Upper lobe of right lung (tissue), 1 donor: ENCODE results near the gene RAB3A. TPM values are rescaled to one million over a fixed set of nuclear protein-coding genes. Genes with fewer than 3 reads are reported as not detected.
A peak's percentile ranks its signal among the peaks of the same experiment; 100 is the strongest.

Experiments used
- ATAC-seq: fragments of 200-7000 bp; cut with Tn5 transposase; one replicate; pipeline ENCODE4 v1.9.1; 2020; ENCODE audit warnings: mild to moderate bottlenecking, moderate library complexity
- DNase-seq: peaks from one replicate; pipeline ENCODE4 v3.0.0-alpha.2; 2020
- H3K27ac ChIP-seq: fragments of 200-600 bp; one replicate; pipeline ENCODE4 v1.8.0; 2022
- H3K27me3 ChIP-seq: fragments of 200-600 bp; one replicate; pipeline ENCODE4 v1.8.0; 2022; ENCODE audit warnings: mild to moderate bottlenecking
- H3K36me3 ChIP-seq: fragments of 200-600 bp; one replicate; pipeline ENCODE4 v1.8.0; 2022
- H3K4me1 ChIP-seq: fragments of 200-600 bp; one replicate; pipeline ENCODE4 v1.8.0; 2022
- H3K4me3 ChIP-seq: fragments of 200-600 bp; one replicate; pipeline ENCODE4 v1.8.0; 2022; ENCODE audit warnings: mild to moderate bottlenecking
- H3K9me3 ChIP-seq: fragments of 200-600 bp; one replicate; pipeline ENCODE4 v1.8.0; 2022
- intact Hi-C: fragments of 100-400 bp; cut with DNase I; formaldehyde crosslinking; loops from one replicate; pipeline ENCODE4 v1.11.0; 2022
- total RNA-seq: library from RNA; stranded (reverse); fragmentation: NEBNext Ultra II Directional; extraction: Animal tissue kit (Norgen Biotek cat#: 25700); gene quantifications from one replicate; pipeline ENCODE4 v1.2.1, GENCODE V29; 2021
- TF ChIP-seq, protein P1 (sequence below): fragments of 200-600 bp; IDR thresholded peaks from one replicate; pipeline ENCODE4 v1.8.0; 2022; ENCODE audit warnings: antibody characterized with exemption
- donor health status: DM: no; HTN: yes; CAD: no; lungs with severe emphysema.

RAB3A gene
- total RNA-seq, 1 donor from 2014 or later = 1.9 TPM

DNA sequence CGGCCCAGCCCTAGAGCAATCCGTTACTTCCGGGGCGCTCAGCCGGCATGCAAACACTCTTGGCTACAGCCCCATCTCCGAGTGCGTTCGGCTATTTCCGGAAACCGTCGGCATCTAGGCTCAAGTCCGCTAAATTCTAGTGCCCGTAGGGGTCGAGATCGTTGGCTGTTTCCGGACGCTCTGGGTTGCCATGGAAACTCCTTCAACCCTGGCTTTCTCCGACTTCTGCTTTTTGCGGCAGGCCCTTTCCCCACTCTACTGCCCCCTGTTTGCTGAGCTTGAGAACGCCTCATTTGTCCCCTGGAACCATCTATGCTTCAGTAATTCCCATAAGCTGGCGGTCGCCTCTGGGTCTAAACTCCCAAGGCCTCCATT, 51.4 kb downstream of the RAB3A start:
- H3K4me3 ChIP-seq = peak overlapping the region; percentile 81
- TF ChIP-seq, protein P1, sequence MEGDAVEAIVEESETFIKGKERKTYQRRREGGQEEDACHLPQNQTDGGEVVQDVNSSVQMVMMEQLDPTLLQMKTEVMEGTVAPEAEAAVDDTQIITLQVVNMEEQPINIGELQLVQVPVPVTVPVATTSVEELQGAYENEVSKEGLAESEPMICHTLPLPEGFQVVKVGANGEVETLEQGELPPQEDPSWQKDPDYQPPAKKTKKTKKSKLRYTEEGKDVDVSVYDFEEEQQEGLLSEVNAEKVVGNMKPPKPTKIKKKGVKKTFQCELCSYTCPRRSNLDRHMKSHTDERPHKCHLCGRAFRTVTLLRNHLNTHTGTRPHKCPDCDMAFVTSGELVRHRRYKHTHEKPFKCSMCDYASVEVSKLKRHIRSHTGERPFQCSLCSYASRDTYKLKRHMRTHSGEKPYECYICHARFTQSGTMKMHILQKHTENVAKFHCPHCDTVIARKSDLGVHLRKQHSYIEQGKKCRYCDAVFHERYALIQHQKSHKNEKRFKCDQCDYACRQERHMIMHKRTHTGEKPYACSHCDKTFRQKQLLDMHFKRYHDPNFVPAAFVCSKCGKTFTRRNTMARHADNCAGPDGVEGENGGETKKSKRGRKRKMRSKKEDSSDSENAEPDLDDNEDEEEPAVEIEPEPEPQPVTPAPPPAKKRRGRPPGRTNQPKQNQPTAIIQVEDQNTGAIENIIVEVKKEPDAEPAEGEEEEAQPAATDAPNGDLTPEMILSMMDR = peak; percentile 60
- H3K9me3 ChIP-seq = no peaks in the 10 kb centered on the region
- DNase-seq (peak; percentile 96), ATAC-seq (peak; percentile 68)
- intact Hi-C loops = no loop called here
- no peaks in the 10 kb centered on the region for H3K27me3 ChIP-seq
- H3K36me3 ChIP-seq = peaks cover 5% of the 10 kb centered on the region
- peaks cover 38% of the 10 kb centered on the region for H3K4me1 ChIP-seq
- peak overlapping the region; percentile 96 for H3K27ac ChIP-seq

DNA sequence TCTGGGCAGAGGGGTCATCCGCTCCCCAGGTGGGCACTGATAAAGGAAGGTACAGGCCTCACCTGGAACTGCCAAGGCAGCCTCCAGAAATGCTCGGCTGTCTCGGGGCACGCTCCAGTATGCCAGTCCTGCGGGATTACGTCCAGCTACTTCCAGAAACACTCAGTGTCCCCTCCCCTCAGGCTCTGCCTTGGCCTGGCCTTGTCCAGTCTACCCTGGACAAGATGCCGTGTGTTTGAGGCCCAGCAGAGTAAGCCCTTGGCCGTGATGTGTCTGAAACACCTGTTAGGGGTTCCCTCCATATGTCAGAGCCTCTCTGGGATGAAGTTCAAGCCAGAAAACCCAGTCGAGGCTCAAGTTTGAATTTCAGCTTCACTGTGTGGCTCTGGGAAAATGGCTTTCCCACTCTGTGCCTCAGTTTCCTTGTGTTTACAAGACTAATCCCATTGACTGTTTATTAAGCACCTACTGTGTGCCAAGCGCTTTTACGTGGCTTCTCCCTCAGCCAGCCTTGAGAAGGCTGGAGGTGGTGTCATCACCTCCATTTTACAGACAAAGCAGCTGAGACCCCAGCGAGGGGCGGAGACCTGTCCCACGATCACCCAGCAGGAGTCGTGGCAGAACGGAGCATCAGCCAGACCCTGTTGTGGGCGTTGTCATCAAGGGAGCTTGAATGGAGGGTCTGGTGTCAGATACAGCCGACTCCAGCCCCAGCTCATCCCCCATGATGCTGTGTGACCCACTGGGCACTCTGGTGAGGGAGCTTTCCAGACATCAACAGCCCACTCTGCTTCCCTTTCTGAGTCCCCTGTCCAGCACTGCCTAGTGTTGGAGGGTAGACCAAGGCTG, 52.8 kb downstream of the RAB3A start:
- Histone ChIP-seq H3K27me3 (no peaks in the 10 kb centered on the region), H3K4me3 (no peak overlapping the region), H3K4me1 (peaks cover 24% of the 10 kb centered on the region), H3K36me3 (peaks cover 13% of the 10 kb centered on the region), H3K27ac (no peak overlapping the region), H3K9me3 (no peaks in the 10 kb centered on the region)
- ATAC-seq (no peak), DNase-seq (no peak)
- intact Hi-C loops = no loop called here
- TF ChIP-seq, protein P1 = no peak

DNA sequence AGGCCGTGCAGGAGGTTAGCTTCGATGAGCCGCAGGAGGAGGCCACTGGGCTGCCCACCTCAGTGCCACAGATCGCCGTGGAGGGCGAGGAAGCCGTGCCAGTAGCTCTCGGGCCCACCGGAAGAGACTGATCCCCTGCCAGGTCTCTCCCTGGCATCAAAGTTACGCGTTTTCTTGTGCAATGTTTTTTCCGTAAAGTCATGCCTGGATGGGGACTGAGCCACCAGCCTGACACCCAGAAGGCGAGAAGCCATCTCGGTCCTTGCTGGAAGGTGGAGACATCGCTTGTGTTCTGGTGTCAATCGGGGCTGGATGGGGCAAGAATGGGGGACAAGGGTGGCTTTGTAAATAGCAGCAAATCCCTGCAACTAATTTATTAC, 54.3 kb downstream of the RAB3A start:
- Histone ChIP-seq H3K4me3 (no peak overlapping the region), H3K9me3 (no peaks in the 10 kb centered on the region), H3K36me3 (peaks cover 28% of the 10 kb centered on the region), H3K27ac (no peak overlapping the region), H3K27me3 (no peaks in the 10 kb centered on the region), H3K4me1 (peaks cover 18% of the 10 kb centered on the region)
- ATAC-seq (no peak), DNase-seq (no peak)
- TF ChIP-seq, protein P1 = no peak
- intact Hi-C loops = no loop called here

DNA sequence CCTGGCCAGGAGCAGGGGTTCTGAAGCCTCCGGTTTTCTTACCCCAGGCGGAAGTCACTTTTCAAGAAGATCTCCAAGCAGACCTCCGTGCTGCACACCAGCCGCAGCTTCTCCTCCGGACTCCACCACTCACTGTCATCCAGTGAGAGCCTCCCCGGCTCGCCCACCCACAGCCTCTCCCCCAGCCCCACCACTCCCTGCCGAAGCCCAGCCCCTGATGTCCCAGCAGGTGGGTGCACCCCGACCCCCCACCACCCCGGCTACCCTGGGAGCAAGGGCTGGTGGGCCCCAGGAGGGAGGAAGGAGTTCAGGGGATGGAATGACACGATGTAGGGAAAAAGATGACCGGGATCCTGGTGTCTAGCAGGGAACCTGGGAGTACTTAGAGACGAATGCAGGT, 56.4 kb downstream of the RAB3A start:
- TF ChIP-seq, protein P1 = no peak
- ATAC-seq (no peak), DNase-seq (no peak)
- H3K4me3 ChIP-seq = no peak overlapping the region
- H3K9me3 ChIP-seq = no peaks in the 10 kb centered on the region
- no peaks in the 10 kb centered on the region for H3K27me3 ChIP-seq
- intact Hi-C loops = no loop called here
- H3K36me3 ChIP-seq = peaks cover 49% of the 10 kb centered on the region
- H3K27ac ChIP-seq = no peak overlapping the region
- H3K4me1 ChIP-seq = peaks cover 8% of the 10 kb centered on the region

Other genes starting within 250 kb of the RAB3A start
- gene KCNN1, start 236.9 kb downstream of the RAB3A start, total RNA-seq = not detected
- gene ARRDC2, start 195.9 kb downstream of the RAB3A start, total RNA-seq = 82.7 TPM
- 6.2 TPM for gene IL12RB1, start 117.1 kb downstream of the RAB3A start, total RNA-seq
- gene MAST3, start 106.3 kb downstream of the RAB3A start, total RNA-seq = 23.1 TPM
- gene PIK3R2, start 50.9 kb downstream of the RAB3A start, total RNA-seq = 24.2 TPM
- 554 TPM for gene IFI30, start 30.2 kb downstream of the RAB3A start, total RNA-seq
- 8.2 TPM for gene MPV17L2, start 10.8 kb downstream of the RAB3A start, total RNA-seq
- gene PDE4C, start 22.4 kb upstream of the RAB3A start, total RNA-seq = 7.6 TPM
- gene IQCN, start 70.4 kb upstream of the RAB3A start, total RNA-seq = 4.9 TPM
- gene JUND, start 77.6 kb upstream of the RAB3A start, total RNA-seq = 204 TPM
- gene LSM4, start 119.0 kb upstream of the RAB3A start, total RNA-seq = 76.9 TPM
- gene PGPEP1, start 136.6 kb upstream of the RAB3A start, total RNA-seq = 40.8 TPM
- gene GDF15, start 182.1 kb upstream of the RAB3A start, total RNA-seq = 105 TPM
- gene LRRC25, start 193.6 kb upstream of the RAB3A start, total RNA-seq = 22.7 TPM
- 57.3 TPM for gene SSBP4, start 215.4 kb upstream of the RAB3A start, total RNA-seq
- 34.6 TPM for gene ISYNA1, start 234.1 kb upstream of the RAB3A start, total RNA-seq